LoVo (cell line): ENCODE measurements around the gene TRNP1.
"Not testable (repeated sequence)": the region's sequence is repeated elsewhere in the genome, so short reads cannot be mapped to it uniquely, and the experiment has no call there.

Experiments
- DNase-seq: peaks from one replicate; pipeline ENCODE4 v3.0.0-alpha.2; 2016; ENCODE audit warnings: low spot score

TRNP1 gene, protein sequence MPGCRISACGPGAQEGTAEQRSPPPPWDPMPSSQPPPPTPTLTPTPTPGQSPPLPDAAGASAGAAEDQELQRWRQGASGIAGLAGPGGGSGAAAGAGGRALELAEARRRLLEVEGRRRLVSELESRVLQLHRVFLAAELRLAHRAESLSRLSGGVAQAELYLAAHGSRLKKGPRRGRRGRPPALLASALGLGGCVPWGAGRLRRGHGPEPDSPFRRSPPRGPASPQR

GRCh38 chr1:26993237-26994019 lies at the start of gene TRNP1:
TSS of gene TRNP1 (plus strand) at chr1:26993692. CDS start at chr1:26993787, 95 bp downstream.
- peak; percentile 72 for DNase-seq

DNA sequence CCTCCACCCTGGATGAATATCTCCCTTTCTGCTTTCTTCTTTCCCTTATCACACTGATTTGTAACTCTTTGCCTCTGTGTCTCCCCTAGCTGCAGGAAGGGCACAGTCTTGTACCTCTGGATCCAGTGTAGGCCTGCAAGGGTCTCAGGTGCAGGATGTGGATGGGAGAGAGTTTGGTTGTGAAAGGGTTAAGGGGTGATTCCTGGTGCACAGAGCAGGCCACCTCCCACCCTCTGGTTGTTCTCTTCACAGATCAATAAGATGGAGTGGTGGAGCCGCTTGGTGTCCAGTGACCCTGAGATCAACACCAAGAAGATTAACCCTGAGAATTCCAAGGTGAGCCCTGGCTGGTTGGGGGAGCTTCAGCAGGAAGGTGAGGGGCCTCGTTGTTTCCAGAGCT lies 48.4 kb upstream of the TRNP1 start:
- DNase-seq = no peak

DNA sequence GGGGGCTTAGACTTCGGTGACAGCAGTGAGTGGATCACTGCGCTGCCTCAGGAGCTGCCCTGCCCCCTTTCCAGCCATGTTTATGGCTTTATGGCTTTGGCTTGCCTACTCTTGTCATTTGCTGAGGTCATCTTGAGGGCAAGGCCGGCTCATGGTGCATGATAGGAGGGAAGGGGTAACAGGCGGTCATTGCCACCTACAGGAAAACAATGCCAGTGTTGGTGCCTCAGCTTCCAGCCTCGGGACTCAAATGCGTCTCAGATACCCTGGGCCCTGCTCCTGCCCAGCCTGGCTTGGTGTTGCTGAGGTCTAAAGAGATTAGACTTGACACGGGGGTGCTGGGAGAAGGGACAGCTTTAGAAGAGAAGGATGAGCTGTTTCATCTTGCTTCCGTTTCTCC lies 47.8 kb upstream of the TRNP1 start:
- no peak for DNase-seq

DNA sequence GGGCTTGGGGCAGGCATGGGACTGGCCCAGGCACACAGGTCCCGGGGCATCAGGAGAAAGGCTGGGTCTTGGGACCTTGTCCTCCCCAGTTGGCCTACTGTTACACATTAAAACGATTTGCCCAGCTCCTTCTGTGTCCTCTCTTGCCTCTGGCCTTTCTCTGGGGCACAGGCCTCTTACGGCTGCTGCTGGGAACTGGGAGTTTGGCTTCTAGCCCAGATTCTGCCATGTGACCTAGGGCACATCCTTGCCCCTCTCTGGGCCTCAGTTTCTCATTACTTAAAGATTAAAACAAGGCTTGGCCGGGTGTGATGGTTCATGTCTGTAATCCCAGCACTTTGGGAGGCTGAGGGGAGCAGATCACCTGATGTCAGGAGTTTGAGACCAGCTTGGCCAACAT lies 47.2 kb upstream of the TRNP1 start:
- no peak for DNase-seq

- not testable (repeated sequence) for DNase-seq
Measured at GRCh38 chr1:26948725-26949057, 44.8 kb upstream of the TRNP1 start.

DNA sequence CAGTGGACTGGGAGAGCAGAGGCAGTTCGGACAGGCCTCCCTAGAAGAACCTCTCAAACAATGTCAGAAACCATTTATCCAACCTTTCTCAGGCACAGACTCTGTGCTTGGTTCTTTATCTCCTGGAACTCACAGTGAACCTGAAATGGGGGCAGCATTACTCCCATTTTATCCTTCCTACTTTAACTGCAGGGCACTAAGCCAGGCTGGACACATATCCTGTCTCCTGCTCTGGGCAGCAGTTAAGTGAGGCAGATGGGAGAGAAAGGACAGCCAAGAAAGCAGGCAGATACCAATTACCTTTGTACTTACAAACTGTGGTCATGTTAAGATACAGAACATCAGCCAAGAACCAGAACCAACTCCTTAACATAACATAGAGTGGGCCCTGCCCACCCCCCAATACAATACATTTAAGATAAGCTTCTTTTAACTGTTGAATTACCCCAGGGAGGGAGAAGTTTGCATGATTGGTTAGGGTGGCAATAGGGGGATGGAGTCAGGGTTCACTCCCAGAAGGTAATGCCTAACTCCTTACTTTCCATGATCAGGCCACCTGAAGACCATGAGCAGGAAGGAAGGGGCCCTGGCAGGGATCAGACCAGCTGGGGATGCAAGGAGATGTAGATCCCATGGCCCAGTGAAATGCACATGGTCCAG lies 44.1 kb upstream of the TRNP1 start:
- no peak for DNase-seq

- DNase-seq = no peak
Measured at GRCh38 chr1:26949926-26950319, 43.6 kb upstream of the TRNP1 start.

DNA sequence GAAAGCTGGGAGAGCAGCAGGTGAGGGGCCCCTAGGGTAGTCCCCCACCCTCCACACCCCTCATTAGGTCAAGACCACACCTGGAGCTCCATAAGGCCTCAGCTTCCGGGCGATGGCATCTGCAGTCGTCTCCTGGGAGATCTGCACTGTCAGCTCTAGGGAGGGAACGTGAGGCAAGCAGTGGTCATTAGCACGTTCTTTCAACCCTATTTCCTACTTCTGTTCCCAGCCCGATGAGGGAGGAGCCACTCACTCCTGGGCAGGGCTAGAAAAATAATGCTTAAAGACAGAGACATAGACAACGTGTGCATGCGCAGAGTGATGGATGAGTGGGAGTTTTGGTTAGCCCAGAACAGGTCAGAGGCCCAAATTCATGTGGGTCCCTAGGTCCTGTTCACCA lies 42.9 kb upstream of the TRNP1 start:
- DNase-seq = no peak

- no peak for DNase-seq
Measured at GRCh38 chr1:26951216-26951615, 42.3 kb upstream of the TRNP1 start.

DNA sequence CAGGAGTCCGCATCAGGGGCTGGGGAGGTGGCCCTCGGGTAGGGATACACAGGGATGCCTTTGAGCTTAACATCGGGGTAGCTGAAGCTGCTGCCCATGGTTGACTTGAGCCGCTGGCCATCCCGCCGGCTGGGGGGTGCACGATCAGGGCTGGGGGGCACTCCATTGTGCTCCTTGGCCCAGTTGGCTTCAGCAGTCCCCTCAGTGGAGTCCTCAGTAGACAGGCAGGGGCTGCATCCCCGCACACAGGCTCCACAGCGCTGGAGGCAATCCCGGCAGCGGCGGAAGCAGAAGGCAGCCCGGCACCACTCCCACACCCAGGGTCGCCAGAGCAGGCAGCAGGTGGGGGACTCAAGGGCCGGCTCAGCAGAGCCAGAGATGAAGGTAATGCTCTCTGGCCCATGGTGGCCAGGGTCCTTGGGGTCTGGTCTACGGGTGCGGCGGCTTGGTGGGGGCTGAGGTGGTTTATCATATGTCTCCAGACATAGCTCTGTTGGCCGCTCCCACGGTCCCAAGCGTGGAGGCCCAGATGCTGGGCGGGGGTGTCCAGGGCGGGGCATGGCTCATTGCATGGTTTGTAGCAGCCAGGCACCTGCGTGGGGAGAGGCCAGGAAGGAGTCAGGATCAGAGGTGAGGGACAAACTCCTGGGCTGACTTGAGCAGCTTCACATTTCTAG lies 41.5 kb upstream of the TRNP1 start:
- DNase-seq = no peak

- DNase-seq = no peak
Measured at GRCh38 chr1:26953374-26953773, 40.1 kb upstream of the TRNP1 start.

GRCh38 chr1:26956321-26956720 lies 37.2 kb upstream of the TRNP1 start:
- DNase-seq = no peak

- DNase-seq = no peak
Measured at GRCh38 chr1:26957306-26957705, 36.2 kb upstream of the TRNP1 start.

- no peak for DNase-seq
Measured at GRCh38 chr1:26959270-26959669, 34.2 kb upstream of the TRNP1 start.

GRCh38 chr1:26959722-26960624 lies 33.5 kb upstream of the TRNP1 start, which contains the start of gene KDF1:
TSS of gene KDF1 (minus strand) at chr1:26960468. CDS start at chr1:26952380, 8,088 bp downstream.
- peak; percentile 87 for DNase-seq

GRCh38 chr1:26960625-26960966 lies 32.9 kb upstream of the TRNP1 start:
- no peak for DNase-seq

DNA sequence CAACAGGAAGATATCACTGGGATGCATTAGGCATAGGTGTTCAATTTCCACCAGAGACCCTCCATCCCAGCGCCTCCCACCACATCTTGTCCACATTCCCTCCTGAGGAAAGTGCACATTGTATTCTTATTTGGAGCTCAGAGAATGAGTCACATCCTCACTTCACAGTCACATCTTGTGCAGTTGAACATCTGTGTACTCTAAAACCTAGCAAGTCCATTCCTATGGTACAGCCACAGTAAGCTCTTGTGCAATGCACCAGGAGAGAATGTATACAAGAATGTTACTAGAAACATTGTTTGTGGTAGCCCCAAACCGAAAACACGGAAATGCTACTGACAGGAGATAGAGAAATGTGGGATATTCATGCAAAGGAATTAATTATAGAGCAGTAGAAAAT lies 31.7 kb upstream of the TRNP1 start:
- no peak for DNase-seq

DNA sequence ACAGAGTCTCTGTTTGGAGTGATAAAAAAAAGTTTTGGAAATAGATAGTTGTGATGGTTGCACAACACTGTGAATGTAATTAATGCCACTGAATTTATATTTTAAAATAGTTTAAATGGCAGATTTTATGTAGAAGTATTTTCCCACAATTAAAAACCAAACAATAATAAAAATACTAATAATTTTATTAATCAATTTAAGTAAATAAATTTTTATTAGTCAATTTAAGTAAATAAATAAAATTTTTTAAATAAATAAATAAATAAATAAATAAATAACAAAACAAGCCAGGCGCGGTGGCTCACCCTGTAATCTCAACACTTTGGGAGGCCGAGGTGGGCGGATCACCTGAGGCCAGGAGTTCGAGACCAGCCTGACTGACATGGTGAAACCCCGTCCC lies 28.3 kb upstream of the TRNP1 start:
- no peak for DNase-seq

DNA sequence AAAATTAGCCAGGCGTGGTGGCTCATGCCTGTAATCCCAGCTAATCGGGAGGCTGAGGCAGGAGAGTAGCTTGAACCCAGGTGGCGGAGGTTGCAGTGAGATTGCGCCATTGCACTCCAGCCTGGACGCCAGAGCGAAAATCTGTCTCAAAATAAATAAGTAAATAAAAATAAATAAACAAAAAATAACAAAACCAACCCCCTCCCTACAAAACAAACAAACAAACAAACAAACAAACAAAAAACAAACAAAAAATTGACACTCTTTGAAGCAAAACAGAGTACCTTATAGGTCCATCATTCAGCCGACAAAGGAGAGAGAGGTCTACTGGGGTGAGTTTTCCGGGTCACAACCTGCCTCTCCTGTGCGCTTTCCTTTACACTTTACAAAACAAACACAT lies 27.9 kb upstream of the TRNP1 start:
- no peak for DNase-seq

- DNase-seq = no peak
Measured at GRCh38 chr1:26970810-26971209, 22.7 kb upstream of the TRNP1 start.

GRCh38 chr1:26971590-26971989 lies 21.9 kb upstream of the TRNP1 start:
- DNase-seq = no peak

- no peak for DNase-seq
Measured at GRCh38 chr1:26972390-26972789, 21.1 kb upstream of the TRNP1 start.
